GM18507 (cell line): ENCODE data around the gene PLCB1.

ENCODE experiments used
- DNase-seq: peaks from one replicate; pipeline ENCODE4 v3.0.0; 2011; ENCODE audit warnings: low read depth; ENCODE audit not compliant: insufficient read length; ENCODE audit errors: extremely low spot score
- FAIRE-seq: peaks from 2 replicates; lab custom pipeline; 2011; peaks lifted over from hg19 to GRCh38; lab: Jason Lieb, UNC

PLCB1 gene

DNA sequence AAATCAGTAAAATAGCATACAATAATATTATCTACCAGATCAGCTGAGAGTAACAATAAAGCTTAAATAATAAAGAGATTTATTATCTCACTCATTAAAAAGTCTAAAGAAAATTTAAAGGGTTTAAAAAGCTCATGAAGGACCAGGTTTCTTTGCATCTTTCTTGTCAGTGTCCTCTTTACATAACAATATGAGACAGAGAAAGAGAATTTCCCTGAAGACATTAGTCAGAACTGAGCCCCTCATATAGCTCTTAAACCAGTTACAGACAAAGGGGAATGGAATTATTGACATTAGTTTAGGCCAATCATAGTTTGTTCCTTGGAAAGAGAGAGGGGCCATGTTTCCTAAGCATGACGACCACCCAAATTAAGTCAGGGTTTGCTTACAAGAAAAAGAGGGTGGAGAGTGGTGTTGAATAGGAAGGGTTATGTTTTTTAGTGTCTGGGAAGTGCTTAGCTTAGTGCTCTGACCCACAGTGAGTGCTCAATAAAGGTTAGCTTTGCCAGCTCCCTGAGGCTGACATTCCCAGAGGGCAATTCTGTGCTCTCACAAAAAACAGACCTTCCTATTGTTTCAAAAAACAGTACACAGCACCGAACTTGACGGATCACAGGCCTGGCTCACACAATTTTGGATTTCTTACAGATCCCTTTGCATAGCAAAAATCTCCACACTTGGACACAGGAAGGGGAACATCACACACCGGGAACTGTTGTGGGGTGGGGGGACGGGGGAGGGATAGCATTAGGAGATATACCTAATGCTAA lies 3.6 kb upstream of the PLCB1 start:
- DNase-seq, result no peak
- no peak for FAIRE-seq

DNA sequence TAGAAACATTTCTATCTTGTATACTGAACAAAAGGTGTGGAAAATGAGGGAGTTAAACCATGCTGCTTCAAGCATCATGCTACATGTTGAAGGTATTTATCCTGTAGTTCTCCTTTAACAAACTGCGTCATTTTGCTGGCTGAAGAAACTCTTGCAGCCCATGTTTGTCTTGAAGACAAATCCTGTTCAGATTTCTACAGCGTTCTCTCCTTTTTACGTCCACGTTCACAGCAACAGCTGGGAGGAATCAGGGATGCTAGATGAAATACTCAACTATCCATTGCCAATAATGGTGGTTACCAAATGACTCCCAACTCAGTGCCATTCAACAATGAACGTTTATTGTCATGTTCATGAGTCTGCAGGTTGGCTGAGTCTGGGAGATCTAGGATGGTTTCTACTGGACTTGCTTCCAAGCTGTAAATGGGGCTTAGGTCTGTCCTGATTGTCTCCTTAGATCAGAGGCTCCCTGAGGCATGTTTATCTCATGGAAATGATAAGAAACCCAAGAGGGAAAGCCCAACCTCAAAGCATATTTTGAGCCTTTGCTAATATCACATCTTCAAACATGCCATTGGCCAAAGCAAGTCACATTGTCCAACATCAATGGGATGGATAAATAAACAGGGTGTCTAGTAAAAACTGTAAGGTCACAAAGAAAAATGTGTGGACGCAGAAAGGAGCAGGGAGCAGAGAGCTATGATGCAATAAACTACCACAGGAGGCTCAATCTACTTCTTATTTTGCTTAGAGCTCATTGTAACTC lies 2.7 kb upstream of the PLCB1 start:
- FAIRE-seq (no peak), DNase-seq (no peak)

DNA sequence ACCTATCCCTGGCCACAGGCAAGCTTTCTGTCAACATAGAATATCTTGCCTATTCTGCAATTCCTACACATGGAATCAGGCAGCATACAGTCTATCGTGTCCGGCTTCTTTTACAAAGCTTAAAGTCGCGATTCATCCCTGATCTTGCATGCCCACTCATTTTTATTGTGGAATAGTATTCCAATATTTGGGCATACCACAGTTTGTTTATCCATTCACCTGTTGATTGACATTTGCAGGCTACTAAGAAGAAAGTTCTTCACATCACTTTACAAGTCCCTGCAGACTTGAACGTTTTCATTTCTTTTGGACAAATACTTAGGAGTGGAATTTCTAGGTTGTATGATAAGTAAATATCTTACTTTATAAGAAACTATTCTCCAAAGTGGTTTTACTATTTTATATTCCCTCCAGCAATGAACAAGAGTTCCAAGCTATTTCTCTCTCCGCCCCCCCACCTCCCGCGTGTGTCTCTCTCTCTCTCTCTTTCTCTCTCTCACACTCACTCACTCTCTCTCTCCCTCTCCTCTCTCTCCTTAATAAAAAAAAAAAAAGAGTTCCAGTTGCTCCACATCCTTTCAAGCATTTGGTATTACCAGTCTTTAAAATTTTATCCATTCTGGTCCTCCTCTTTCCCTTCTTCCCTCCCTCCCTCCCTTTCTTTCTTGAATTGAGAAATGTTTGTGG lies 1.1 kb upstream of the PLCB1 start:
- FAIRE-seq, result no peak

DNA sequence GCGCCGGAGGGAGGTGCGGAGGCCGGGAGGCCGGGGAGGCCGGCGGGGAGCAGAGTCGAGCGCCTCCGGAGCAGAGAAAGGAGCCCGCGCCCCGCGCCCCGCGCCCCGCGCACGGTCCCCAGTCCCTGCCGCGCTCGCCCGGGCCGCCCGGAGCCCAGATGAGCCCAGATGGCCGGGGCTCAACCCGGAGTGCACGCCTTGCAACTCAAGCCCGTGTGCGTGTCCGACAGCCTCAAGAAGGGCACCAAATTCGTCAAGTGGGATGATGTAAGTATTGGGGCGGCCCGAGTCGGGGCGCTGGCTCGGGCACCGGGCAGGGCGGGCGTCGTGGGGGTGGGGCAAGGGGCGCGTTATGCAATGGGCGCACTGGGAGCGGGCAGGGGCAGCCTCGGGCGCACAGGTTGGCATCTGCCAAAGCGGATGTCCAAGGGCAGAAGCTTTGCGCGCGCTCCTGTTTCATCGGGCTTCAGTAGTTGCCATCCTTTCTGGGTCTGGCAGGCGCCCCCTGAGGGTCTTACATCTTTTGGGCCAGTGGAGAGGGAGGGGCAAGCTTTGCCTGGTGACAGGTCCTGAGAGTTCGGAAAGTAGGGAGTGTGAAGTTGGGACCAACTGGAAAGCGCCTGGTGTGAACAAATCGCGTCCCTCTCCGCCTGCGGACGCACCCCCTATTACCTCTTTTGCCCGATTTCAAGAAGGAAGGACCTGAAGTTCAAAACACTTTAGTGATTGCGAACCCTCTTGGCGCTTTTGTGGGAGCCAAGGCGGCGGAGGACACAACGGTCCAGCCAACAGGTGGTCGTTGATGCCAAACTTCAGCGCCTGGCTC lies 631 bp downstream of the PLCB1 start:
- DNase-seq, result no peak

More for the DNA sequence above, 1.1 kb upstream of the PLCB1 start:
- DNase-seq, result no peak

DNA sequence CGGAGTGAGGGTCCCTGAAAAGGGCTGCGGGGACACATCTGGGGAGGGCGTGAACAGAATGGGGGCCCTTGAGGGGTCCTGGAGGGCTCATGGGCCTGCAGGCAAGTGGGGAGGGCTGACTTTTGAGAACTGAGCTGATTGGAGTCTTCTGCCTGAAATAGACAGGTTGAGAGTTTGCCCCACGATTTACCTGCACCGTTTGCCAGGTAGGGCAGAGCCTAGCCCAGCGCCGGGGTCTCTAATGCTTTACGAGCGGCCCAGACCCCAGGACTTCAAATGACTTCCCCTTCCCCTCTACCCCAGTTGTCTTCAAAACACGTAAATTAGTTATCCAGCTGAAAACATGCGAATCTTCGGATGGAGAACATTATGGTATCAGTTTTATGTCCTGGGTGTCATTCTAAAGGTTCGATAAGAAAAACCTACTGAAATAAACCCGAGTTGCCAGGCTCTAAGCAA lies 1.3 kb downstream of the PLCB1 start:
- no peak for DNase-seq
- no peak for FAIRE-seq

More for the DNA sequence above, 631 bp downstream of the PLCB1 start:
- FAIRE-seq, result no peak

DNA sequence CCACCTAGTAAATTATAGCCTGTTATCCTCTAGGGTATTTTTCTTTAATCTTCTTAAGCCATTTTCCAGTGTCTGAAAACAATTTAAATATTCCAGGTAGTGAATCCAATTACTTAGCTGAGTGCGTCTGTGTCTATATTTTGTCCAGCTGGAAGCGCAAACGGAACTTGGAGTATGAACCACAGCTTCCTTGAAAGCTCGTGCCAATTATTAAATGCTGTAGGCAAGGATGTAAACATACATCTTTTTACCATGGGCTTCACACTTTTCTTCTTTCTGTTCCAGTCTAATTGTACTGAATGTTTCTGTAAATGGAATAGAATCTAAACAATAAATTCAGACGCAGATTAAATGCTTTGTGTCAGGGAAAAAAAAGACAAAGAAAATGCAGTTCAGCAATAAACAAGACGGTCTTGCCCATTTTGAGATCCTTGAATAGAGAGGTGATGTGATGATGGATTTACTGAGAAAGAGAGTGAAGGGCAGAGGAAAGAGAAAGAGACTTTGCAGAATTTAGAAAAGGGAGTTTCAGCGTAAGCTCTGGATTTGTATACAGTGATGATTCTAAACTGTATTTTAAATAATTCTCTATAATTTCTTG lies 1.9 kb downstream of the PLCB1 start:
- DNase-seq (no peak), FAIRE-seq (no peak)

DNA sequence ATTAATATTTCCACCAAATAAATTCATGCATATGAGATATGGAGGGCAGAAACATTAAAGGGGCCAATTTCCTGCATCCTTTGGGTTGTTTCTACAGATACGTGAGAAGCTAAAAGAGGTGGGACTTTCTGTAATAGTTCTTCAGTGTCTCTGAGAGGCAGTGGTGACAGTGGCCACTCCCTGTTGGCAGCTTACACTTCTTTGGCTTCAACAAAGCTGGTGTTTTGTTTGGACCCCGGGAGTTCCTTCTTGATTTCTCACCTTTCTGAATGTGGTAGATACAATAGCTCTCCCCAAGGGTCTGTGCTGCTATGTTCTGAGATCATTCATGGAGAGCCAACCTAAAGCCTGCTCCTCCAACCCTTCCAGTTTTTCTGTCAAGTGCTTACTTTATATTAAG lies 7.8 kb downstream of the PLCB1 start:
- no peak for DNase-seq
- FAIRE-seq, result no peak

DNA sequence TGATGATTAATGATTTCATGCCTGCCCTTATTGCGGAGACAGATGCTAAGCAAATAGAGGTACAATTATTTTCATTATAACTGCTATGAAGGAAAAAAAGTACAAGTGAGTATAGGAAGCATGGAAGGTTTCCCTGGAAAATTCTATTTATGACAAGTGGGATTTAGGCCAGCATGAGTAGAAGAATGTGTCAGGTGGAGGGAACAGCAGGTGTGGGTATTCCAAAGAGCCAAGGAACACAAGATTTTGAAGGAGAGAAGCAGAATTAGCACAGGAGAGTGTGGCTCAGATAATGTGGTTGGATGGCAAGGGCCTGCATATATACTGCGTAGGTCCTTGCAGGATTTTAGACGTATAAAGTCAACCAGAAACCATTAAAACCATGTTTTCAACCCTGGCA lies 11.4 kb downstream of the PLCB1 start:
- no peak for FAIRE-seq
- DNase-seq, result no peak

DNA sequence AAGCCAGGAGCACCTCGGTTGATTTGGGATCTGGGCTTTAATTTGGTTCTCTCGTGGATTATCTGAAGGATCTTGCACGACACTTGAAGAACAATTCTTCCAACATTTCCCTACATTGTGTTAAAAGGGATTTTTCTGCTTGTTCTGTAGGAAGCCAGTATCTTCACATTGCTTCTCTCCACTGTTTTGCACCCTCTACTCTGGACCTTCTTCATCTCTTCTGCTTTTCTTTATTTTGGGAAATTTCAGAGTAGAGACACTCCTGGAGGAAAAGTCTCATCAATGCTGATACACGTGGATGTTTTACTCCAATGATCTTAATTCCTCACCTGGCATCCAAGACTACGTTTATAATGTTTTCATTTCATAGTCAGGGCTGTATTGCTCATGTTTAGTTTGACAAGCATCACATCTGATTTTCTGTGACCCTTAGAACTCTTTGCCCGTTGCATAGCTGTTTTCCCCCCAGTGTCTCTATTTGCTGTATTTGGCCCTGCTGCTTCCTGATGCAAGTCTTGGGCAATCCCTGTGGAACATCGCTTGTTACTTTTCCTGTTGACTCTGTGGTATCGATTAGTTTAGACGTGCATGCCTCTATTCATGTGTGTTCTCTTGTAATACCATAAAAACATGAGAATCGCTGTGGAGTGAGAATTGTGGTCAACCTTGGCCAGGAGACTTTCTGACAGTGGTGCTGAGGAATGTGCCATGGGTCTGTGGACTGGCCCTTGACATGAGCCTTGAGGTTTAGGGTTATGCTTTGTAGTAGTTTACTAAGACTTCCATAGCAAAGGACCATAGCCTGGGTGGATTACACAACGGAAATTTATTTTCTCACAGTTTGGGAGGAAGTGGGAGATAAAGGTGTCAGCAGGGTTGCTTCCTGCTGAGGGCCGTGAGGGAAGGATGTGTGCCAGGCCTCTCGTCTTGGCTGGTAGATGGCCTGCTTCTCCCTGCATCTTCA lies 12.5 kb downstream of the PLCB1 start:
- peak; percentile 26 for FAIRE-seq
- no peak for DNase-seq

DNA sequence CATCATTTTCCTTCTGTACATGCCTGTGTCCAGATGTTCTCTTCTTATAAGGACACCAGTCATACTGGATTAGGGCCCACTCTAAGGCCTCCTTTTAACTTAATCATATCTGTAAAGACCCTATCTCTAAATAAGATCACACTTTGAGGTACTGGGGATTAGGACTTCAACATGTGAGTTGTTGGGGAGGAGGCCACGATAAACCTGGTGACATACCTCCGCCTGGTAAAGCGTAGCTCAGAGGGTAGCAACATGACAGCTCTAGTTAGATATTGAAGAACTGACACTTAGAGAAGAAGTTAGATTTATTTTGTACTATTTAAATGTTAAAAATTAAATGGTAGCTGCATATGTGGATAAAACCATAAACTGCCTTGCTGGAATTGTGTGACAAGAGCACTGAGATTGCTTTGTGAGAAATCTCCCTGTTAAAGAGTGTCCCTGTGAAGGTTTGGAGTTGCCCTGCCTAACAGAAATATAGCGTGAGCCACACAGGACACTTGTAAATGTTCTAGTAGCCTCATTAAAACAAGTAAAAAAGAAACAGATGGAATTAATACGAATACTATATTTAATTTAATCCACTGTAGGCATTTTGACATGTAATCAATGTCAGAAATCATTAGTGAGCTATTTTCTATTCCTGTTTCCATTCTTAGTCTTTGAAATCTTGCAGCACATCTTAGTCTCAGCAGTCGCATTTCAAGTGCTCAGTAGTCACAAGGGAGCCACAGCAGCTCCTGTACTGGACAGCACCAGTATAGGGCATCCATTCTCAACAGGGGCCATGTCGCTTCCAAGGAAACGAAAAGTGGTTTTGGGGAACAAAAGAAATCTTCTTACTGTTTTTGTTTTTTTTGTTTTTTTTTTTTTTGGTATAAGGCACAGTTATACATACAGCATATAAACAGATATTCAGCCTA lies 13.4 kb downstream of the PLCB1 start:
- no peak for DNase-seq
- no peak for FAIRE-seq

DNA sequence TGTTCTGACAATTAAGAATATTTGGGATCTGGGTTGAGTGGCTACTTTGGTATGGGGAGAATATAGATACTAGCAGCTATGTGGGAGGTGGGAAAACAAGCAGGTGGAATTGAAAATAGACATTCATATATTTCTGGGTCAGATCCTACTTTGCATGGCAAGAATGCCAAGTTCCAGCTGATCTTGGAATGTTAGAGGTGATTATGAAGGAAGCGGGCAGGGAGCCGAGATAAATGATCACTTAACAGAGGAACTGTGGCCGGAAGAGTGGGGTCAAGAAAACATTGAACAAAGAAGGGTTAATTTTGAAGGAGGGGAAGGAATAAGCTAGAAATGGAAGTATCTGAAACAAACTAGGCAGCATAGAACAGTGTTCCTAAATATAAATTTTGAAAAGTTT lies 15.4 kb downstream of the PLCB1 start:
- FAIRE-seq, result no peak
- no peak for DNase-seq

DNA sequence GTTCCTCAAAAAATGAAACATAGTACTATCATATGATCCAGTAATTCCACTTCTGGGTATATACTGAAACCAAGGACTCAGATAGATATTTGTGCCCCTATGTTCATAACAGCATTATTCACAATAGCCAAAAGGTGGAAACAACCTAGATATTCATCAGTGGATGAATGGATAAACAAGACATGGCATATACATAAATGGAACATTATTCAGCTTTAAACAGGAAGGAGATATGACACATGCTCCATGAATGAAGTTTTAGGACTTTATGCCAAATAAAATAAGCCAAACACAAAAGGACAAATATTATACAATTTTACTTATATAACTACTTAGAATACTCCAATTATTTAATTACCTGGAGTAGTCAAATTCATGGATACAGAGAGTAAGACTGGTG lies 16.4 kb downstream of the PLCB1 start:
- FAIRE-seq (no peak), DNase-seq (no peak)

DNA sequence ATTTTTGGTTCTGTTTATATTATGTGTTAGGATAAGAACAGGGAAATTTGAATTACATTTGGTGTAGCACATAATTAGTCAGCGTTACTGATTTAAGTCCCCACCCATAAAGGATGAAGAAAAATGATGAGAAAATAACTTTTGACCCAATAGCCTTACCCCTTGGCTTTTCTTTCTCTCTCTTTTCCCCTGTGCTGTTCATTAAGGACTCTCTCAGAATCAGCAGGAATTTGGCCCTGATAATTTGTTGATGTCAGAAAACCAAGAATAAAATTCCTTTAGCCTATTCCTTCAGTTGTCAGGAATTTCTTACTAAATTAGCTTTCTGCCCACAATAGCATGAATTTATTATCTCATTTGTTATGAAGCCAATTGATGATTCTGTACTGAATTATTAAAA lies 18.5 kb downstream of the PLCB1 start:
- no peak for FAIRE-seq

DNA sequence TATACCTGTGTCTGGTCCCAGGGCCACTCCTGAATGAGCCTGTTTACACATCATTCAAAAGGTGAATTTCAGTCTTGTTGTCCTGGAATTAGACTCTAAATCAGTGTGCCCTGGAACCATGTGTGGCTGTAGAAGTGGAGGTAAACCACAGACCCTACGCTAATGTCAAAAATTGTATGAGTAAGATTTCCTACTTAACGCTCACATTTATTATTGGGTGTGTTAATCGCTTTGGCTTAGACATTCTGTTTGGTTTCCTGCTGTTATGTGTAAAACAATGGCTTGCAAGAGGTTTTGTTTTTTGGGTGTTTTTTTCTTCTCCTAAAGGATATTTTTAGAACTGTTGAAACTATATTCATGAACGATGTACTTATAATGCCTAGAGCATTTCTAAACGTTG lies 19.3 kb downstream of the PLCB1 start:
- no peak for FAIRE-seq

More for the DNA sequence above, 18.5 kb downstream of the PLCB1 start:
- DNase-seq, result no peak

DNA sequence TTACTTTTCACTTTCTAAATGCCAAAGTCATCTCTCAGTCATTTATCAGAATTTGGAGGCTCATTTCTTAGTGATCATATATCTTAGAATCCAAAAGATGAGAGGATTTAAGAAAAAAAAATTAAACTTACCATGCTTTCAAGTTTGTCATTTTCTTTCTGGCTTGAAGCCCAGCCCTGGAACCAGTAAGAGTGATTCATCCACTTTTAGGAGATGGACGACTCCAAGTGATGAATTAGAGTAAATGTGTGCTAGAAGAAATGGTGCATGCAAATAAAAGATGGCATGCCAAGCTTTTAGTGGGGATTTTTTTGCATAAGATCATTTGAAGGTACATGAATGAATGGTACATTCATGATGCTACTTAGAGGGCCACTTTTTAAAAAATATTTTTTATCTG lies 20.1 kb downstream of the PLCB1 start:
- no peak for FAIRE-seq
- DNase-seq, result no peak

More for the DNA sequence above, 19.3 kb downstream of the PLCB1 start:
- no peak for DNase-seq

DNA sequence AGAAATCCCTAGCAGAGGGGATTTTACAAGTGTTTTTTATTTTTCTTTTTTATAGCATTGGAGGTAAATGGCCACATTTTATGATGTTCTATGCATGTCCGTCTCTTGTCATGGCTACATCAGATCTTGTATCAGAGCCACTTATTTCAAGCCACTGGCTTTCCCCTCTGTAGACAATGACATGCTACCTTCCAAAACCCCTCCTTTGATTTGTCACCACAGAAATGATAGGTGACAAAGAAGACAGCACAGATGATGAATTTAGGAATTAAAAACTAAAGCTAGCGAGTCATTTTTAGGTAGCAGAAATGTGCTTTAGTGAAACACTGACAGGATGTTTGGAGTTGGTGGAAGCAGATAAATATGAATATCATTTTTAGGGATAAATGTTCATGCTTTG lies 20.8 kb downstream of the PLCB1 start:
- DNase-seq (no peak), FAIRE-seq (no peak)

DNA sequence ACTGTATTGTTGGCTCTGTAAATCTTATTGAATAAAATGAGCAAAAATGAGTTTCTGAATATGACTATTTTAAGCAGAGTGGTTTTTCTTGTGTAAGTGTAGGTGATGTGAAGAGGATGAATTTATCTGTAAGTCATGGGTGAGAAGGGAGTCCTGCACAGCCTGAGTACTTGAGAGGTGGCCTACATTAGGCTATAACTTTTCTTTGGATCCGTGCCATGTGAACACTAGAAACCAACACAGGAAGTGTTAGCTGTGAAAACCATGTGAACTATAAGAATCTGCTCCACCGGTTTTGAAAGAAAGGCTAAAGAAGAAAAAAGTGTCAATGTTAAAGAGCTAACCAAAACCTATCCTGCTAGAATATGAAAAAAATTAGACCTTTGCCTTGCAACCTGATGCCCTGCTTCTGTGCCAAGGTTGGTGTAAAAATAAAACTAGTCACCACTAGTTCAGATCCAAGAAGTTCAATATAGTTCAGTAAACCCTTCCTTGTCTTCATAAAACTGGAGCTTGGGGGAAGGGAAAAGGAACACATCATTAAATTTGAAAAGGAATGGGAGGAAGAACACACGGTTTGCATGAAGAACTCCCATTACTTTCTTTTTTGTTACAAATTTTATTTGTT lies 21.3 kb downstream of the PLCB1 start:
- peak; percentile 53 for FAIRE-seq
- no peak for DNase-seq
